Measurements from ENCODE around the gene MS4A2.
"Not testable (repeated sequence)": the region's sequence is repeated elsewhere in the genome, so short reads cannot be mapped to it uniquely, and the experiment has no call there.

The MS4A2 gene

GRCh38 chr11:60104471-60105115, 16.1 kb downstream of the MS4A2 start:
- DNase-seq: not testable (repeated sequence)

- not testable (repeated sequence) for DNase-seq
These were observed 20.2 kb downstream of the MS4A2 start for GRCh38 chr11:60108631-60109030.

DNA sequence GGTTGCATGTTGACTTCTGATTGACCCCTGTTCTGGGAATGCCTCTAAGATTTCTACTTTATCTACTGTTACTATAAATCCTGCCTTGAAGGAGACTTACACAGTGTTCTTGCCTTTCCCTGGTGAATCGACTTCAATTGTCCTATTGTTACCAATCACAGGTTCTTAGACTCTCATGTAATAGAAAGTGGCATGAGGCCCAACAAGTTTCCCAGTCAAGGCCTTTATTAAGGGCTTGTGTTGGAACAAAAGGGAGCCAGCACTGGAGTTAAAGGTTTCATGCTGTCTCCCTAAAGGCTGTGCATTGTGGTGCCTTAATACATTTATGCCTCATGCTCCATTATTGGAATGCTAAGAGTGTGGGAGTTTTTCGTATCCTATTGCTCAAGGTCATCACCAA, 23.3 kb downstream of the MS4A2 start:
- no peak for DNase-seq

DNA sequence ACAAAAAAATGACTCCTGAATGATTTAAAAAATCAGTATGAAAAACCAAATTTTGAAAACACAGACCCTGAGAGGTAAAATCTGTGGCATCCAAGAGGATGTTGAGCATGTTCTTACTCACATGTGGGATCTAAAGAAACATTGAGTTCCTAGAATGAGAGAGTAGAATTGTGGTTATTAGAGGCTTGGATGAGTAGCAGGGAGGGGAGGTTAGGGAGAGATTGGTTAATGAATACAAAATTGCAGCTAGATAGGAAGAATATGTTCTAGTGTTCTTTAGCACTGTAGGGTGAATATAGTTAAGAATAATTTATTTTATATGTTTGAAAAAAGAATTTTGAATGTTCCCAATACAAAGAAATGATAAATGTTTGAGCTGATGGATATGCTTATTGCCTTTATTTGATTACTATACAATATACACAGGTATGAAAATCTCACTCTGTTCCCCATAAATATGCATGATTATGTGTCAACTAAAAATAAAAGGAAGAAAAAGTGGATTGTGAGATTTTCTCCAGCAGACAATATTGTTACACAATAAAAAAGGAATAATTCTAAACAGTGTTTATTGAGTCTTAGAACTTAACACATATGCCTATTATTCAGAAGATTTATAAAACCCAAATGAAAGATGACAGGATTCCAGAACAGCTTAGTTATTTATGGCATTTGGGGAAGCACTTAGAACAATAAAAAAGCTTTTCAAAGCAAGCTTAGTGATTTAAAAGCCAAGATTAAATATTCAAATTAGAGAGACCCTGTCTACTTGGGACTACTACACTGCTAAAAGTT, 28.7 kb downstream of the MS4A2 start:
- no peak for DNase-seq

GRCh38 chr11:60118338-60118737, 29.9 kb downstream of the MS4A2 start:
- no peak for DNase-seq

DNA sequence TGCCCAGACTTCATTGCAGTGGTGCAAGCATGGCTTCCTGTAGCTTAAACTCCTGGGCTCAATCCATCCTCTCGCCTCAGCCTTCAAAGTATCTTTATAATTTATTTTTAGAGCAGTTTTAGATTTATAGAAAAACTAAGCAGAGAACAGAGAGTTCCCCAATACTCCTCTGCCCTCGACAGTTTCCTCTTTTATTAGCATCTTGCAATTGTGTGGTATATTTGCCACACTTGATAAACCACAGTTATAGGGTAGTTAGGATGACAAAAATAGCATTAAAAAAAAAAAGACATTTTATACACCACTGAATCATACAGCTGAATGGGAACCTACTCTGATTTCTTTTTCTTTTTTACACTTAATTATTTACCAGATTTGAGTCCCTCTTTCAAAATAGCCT, 31.2 kb downstream of the MS4A2 start:
- DNase-seq: no peak

DNA sequence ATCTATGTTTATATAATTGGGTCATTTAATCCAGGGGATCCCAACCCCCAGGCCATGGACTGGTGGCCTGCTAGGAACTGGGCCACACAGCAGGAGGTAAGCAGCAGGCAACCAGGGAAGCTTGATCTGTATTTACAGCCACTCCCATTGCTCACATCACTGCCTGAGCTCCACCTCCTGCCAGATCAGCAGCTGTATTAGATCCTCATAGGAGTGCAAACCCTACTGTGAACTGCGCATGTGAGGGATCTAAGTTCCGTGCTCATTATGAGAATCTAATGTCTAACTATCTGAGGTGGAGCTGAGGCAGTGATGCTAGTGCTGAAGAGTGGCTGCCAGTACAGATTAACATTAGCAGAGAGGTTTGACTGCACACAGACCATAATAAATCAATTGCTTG, 32.8 kb downstream of the MS4A2 start:
- DNase-seq: no peak

GRCh38 chr11:60122414-60123036, 34.1 kb downstream of the MS4A2 start:
- no peak for DNase-seq

- no peak for DNase-seq
These were observed 36.5 kb downstream of the MS4A2 start for GRCh38 chr11:60124802-60125432.

DNA sequence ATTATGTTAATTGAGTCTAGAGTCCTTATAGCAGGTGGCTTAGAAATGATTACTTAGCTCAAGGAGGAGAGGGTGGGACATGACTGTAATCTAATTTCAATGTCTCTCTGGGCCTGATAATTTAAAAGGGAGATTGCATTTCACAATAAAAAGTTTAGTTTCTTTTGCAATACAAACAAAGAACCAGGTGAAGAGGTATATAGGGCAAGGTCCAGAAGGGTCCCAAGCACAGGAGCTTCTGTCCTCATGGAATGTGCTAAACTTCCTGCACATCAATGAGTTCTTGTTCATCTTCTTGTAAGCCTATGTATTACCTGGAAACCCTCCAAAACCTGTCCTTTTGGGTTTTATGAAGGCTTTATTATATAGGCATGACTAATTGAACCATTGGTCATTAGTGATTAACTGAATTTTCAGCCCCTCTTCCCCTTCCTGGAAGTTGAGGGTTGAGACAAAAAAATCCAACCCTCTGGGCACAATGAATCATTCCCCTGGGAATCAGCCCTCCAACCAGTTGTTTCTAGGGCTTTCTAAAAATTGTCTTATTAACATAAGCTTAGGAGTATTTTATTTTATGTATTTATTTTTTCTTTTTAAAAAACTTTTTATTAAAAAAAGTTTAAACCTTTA, 37.6 kb downstream of the MS4A2 start:
- no peak for DNase-seq

- no peak for DNase-seq
These were observed 38.9 kb downstream of the MS4A2 start for GRCh38 chr11:60127311-60127811.

DNA sequence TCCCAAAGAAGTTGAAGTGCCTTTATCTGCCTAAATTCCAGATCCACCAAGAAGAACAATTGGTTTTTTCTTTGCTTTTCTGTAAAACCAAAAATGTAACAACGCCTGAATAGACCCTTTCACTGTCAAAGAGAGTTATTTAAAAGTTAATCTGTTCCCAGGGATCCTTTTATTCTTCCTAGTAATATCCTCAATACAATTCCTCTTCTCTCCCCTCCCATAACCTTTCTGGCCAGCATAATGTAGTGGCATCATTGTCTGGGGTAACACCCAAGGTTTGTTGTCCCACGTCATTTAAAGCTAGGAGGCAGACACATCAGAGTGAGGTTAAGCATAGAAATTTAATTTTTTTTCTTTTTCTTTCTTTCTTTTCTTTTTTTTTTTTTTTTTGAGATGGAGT, 39.9 kb downstream of the MS4A2 start:
- DNase-seq: no peak

- DNase-seq: not testable (repeated sequence)
These were observed 40.4 kb downstream of the MS4A2 start for GRCh38 chr11:60128866-60129265.

- no peak for DNase-seq
These were observed 41.4 kb downstream of the MS4A2 start for GRCh38 chr11:60129853-60130252.

DNA sequence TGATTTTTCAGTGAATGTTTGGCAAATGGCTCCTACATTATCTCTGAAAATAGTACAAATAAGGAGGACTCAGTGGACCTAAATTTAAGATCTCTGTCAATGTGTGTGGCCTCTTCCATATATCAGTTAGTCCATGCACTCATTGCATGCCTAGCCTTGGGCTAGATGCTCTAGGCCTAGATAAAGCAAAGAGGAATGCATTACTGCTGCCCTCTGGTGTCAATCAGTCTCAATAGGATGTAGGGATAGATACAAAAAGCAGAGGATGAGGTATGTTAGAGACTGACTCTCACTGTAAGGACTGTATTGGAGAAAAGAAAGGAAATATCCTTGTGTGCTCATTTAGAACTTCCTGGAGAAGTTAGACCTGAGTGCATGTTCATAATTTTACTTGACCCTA, 42.0 kb downstream of the MS4A2 start:
- peak; percentile 3 for DNase-seq

- no peak for DNase-seq
These were observed 43.4 kb downstream of the MS4A2 start for GRCh38 chr11:60131912-60132311.

DNA sequence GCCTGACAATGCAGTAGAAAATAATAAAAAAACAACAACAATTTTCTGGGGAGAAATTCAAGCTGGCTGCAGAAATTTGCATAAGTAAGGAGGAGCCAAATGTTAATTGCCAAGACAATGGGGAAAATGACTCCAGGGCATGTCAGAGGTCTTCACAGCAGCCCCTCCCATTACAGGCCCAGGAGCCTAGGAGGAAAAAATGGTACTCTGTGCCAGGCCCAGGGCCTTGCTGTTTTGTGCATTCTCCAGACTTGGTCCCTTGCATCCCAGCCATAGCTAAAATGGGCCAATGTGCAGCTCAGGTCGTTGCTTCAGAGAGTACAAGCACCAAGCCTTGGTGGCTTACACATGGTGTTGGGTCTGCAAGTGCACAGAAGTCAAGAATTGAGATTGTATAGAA, 45.5 kb downstream of the MS4A2 start:
- DNase-seq: no peak

GRCh38 chr11:60143768-60144167, 55.3 kb downstream of the MS4A2 start:
- DNase-seq: no peak

DNA sequence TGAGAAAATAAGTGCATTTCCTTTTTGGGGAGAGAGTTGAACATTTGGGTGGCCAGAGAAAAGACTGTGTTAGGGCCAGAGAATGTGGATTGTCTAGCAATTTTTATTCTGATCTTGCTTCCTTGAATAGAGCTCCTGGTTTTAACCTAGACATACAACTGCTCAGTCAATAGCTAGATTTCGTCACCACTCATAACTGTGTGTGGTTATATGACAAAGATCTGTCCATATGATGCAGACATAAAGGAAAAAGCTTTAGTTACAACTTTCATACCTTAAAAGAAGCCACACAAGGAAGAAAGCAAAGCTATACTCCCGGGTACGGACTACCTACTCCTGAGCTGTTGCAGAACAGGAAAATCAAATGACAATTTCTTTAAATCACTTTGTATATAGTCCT, 57.2 kb downstream of the MS4A2 start:
- DNase-seq: no peak

All from NCI-H345 (cell line).